GM23248 (cell line): ENCODE measurements around the gene SIK3. TPM values are rescaled to one million over a fixed set of nuclear protein-coding genes. Genes with fewer than 3 reads are reported as not detected.

Experiments used
- DNase-seq: peaks from one replicate; pipeline ENCODE4 v3.0.0-alpha.2; 2015
- H2AFZ ChIP-seq: fragments of 200-600 bp; sonication (generic); 2 replicates; pipeline ENCODE4 v1.6.1; 2016; ENCODE audit warnings: antibody characterized with exemption
- H3F3A ChIP-seq: fragments of 200-600 bp; sonication (generic); 2 replicates; pipeline ENCODE4 v1.6.1; 2016; ENCODE audit warnings: mild to moderate bottlenecking, antibody characterized with exemption, mixed run types; ENCODE audit not compliant: insufficient read depth
- H3K27ac ChIP-seq: fragments of 200-600 bp; sonication (generic); 2 replicates; pipeline ENCODE4 v1.5.1; 2016; ENCODE audit warnings: mild to moderate bottlenecking
- H3K27me3 ChIP-seq: fragments of 200-600 bp; sonication (generic); replicated peaks from 2 replicates; pipeline ENCODE4 v1.6.1; 2016; ENCODE audit warnings: mild to moderate bottlenecking; ENCODE audit not compliant: insufficient read depth
- H3K36me3 ChIP-seq: fragments of 200-600 bp; sonication (generic); 2 replicates; pipeline ENCODE4 v1.6.1; 2016; ENCODE audit warnings: low read depth, mild to moderate bottlenecking
- H3K4me1 ChIP-seq: fragments of 200-600 bp; sonication (generic); 2 replicates; pipeline ENCODE4 v1.6.1; 2016; ENCODE audit warnings: mild to moderate bottlenecking; ENCODE audit not compliant: insufficient read depth
- H3K4me2 ChIP-seq: fragments of 200-600 bp; sonication (generic); one replicate; pipeline ENCODE4 v1.6.1; 2016; ENCODE audit warnings: mild to moderate bottlenecking; ENCODE audit not compliant: unreplicated experiment
- H3K4me3 ChIP-seq: fragments of 200-600 bp; sonication (generic); 2 replicates; pipeline ENCODE4 v1.5.1; 2016; ENCODE audit warnings: mild to moderate bottlenecking
- H3K79me2 ChIP-seq: fragments of 200-600 bp; sonication (generic); 2 replicates; pipeline ENCODE4 v1.6.1; 2016; ENCODE audit warnings: mild to moderate bottlenecking; ENCODE audit not compliant: insufficient read depth
- H3K9ac ChIP-seq: fragments of 200-600 bp; sonication (generic); 2 replicates; pipeline ENCODE4 v1.6.1; 2016; ENCODE audit warnings: mild to moderate bottlenecking
- H3K9me2 ChIP-seq: fragments of 200-600 bp; sonication (generic); 2 replicates; pipeline ENCODE4 v1.6.1; 2016; ENCODE audit warnings: mixed run types, mild to moderate bottlenecking, moderate library complexity; ENCODE audit not compliant: insufficient read depth
- H3K9me3 ChIP-seq: fragments of 200-600 bp; sonication (generic); one replicate; pipeline ENCODE4 v1.6.1; 2017; ENCODE audit warnings: low read depth
- H4K20me1 ChIP-seq: fragments of 200-600 bp; sonication (generic); 2 replicates; pipeline ENCODE4 v1.6.0; 2016; ENCODE audit not compliant: insufficient read depth
- EZH2 ChIP-seq: fragments of 200-600 bp; sonication (generic); IDR thresholded peaks from 2 replicates; pipeline ENCODE4 v1.6.1; 2018; ENCODE audit warnings: antibody characterized with exemption, mild to moderate bottlenecking; ENCODE audit not compliant: insufficient read depth, poor library complexity, severe bottlenecking
- EZH2phosphoT487 ChIP-seq: fragments of 200-600 bp; sonication (generic); IDR thresholded peaks from 2 replicates; pipeline ENCODE4 v1.6.1; 2018; ENCODE audit warnings: antibody characterized with exemption, moderate library complexity, mild to moderate bottlenecking, low read depth; ENCODE audit not compliant: insufficient read depth
- WGBS, 2 experiments: methylation state at CpG; one replicate each; pipeline ENCODE4 v1.1.6; 2015 to 2017; ENCODE audit warnings: low lambda C conversion rate in 2 of 2, low coverage in 1 of 2; ENCODE audit errors: missing lambda C conversion rate in 2 of 2; 5-methylcytosine and 5-hydroxymethylcytosine counted together
- in situ Hi-C: fragments of 300-500 bp; cut with MboI; formaldehyde crosslinking; loops from 2 replicates; pipeline ENCODE4 v1.15.0; 2020
- polyA plus RNA-seq: library from polyadenylated mRNA; unstranded; fragments of >200 nt; fragmentation: Nextera tagmentation; extraction: Ambion mirVana; gene quantifications from 2 replicates; pipeline ENCODE4 v1.2.1, GENCODE V29; 2016
- total RNA-seq: library from RNA; depleted of rRNA; stranded (reverse); fragments of >200 nt; shearing (Covaris generic); gene quantifications from 2 replicates; pipeline ENCODE4 v1.2.3, GENCODE V29; 2014

The SIK3 gene
- total and polyA plus RNA-seq, 2 experiments from 2014 or later, result 4.2 to 15.5 TPM

DNA sequence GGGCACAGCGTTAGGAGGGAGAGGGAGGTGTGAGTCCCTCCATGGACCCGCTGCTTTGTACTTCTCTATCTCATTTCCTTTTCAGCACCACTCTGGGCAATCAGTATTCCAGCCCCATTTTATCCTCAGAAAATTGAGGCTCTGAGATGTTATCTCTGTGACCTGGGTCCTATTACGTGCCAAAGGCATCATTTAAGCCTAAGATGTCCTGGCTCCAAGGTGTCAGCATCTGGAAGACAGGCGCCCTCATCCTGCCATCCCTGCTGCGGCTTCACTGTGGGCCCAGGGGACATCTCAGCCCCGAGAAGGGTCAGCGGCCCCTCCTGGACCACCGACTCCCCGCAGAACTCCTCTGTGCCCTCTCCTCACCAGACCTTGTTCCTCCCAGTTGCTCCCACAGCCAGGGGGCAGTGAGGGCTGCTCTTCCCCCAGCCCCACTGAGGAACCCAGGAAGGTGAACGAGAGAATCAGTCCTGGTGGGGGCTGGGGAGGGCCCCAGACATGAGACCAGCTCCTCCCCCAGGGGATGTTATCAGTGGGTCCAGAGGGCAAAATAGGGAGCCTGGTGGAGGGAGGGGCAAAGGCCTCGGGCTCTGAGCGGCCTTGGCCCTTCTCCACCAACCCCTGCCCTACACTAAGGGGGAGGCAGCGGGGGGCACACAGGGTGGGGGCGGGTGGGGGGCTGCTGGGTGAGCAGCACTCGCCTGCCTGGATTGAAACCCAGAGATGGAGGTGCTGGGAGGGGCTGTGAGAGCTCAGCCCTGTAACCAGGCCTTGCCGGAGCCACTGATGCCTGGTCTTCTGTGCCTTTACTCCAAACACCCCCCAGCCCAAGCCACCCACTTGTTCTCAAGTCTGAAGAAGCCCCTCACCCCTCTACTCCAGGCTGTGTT lies 269.4 kb downstream of the SIK3 start:
- H3K27me3 ChIP-seq, result no peaks in the 10 kb centered on the region
- no peaks in the 10 kb centered on the region for H3K36me3 ChIP-seq
- no peak overlapping the region for H3K27ac ChIP-seq
- no peak overlapping the region for H3K9ac ChIP-seq
- no peak overlapping the region for H3K4me2 ChIP-seq
- 68 to 75% methylated on average over 12 to 16 of the region's 16 CpGs for WGBS, 2 experiments
- H3K79me2 ChIP-seq, result no peaks in the 10 kb centered on the region
- H3K9me2 ChIP-seq, result no peaks in the 10 kb centered on the region
- no peak overlapping the region for H3K4me3 ChIP-seq
- no peaks in the 10 kb centered on the region for H4K20me1 ChIP-seq
- no peaks in the 10 kb centered on the region for H3F3A ChIP-seq
- TF ChIP-seq EZH2phosphoT487 (no peak), EZH2 (no peak)
- no peak overlapping the region for H2AFZ ChIP-seq
- no peaks in the 10 kb centered on the region for H3K9me3 ChIP-seq
- in situ Hi-C loops, result no loop called here
- H3K4me1 ChIP-seq, result no peaks in the 10 kb centered on the region
- no peak for DNase-seq

DNA sequence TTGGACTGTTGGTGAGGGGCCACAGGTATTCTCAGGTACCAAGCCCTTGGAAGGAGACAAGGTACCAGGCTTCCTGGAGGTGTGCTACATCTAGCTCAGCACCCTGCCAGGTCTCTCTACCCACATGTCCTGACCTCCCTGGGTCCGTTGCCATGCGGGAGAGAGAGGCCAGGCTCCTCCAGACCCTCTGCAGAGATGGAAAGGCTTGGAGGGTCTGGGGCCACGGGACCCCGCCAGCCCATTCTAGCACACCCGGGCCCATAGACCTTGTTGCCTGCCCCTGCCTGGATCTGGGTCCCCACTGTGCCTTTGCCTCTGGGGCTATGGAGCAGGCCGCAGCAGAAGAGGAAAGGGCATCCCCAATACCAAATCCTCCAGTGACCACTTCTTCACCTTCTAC lies 270.8 kb downstream of the SIK3 start:
- Histone ChIP-seq H3K4me3 (no peak overlapping the region), H3K9me2 (no peaks in the 10 kb centered on the region), H3F3A (no peaks in the 10 kb centered on the region), H2AFZ (no peak overlapping the region), H3K9ac (no peak overlapping the region), H3K27me3 (no peaks in the 10 kb centered on the region), H3K9me3 (no peaks in the 10 kb centered on the region), H4K20me1 (no peaks in the 10 kb centered on the region), H3K27ac (no peak overlapping the region), H3K36me3 (no peaks in the 10 kb centered on the region), H3K4me1 (no peaks in the 10 kb centered on the region), H3K4me2 (no peak overlapping the region), H3K79me2 (no peaks in the 10 kb centered on the region)
- no peak for DNase-seq
- in situ Hi-C loops, result no loop called here
- TF ChIP-seq EZH2 (no peak), EZH2phosphoT487 (no peak)
- 72 to 74% methylated on average over 6 of the region's 6 CpGs for WGBS, 2 experiments

GRCh38 chr11:116826751-116827431 lies 271.3 kb downstream of the SIK3 start:
- Histone ChIP-seq H3F3A (no peaks in the 10 kb centered on the region), H3K27ac (no peak overlapping the region), H3K9ac (no peak overlapping the region), H2AFZ (no peak overlapping the region), H3K4me1 (no peaks in the 10 kb centered on the region), H3K79me2 (no peaks in the 10 kb centered on the region), H3K36me3 (no peaks in the 10 kb centered on the region), H4K20me1 (no peaks in the 10 kb centered on the region), H3K27me3 (no peaks in the 10 kb centered on the region), H3K9me3 (no peaks in the 10 kb centered on the region), H3K9me2 (no peaks in the 10 kb centered on the region), H3K4me2 (no peak overlapping the region), H3K4me3 (no peak overlapping the region)
- peak; percentile 10 for DNase-seq
- in situ Hi-C loops, result no loop called here
- TF ChIP-seq EZH2 (no peak), EZH2phosphoT487 (no peak)
- WGBS, 2 experiments, result 49 to 56% methylated on average over 9 of the region's 9 CpGs

DNA sequence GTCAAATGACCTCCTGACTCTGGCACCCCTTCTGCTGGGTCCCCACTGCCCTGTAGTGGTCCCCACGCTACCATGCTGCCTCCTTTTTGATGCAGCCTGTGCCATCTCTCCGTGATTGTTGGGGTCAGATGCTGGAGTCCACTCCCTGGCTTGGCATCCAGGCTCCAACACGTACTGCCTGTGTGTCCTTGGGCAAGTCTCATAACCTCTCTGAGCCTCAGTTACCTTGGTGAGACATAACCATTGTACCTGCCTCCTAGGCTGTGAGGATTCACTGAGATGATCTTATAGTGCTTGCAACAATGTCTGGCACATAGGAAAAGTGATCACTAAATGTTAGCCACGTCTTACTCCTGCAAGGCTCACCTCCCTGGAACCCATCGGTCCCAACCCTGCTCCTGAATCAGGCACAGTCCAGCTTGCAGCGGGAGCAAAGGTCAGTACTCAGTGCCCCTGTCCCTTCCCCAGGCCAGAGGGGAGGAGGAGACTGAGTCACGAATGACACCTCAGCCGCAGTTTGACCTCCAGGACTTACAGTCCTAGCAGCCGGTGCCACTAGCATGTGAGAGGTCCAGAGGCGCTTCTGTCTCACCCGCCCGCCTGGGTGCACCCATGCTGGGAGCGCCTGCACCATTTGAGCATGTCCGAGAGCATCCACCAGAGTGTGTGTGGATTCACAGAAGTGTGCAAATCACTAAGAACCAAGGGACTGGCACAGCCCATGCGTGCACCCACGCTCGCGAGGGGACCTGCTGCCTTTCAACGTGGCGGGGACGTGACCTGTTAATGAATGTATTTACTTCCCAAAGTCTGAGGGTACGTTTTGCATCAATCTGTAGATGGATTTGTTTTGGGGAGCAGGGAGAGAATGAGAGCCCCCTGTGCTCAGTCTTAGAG lies 272.1 kb downstream of the SIK3 start:
- Histone ChIP-seq H3K9me2 (no peaks in the 10 kb centered on the region), H3K27me3 (no peaks in the 10 kb centered on the region), H3F3A (no peaks in the 10 kb centered on the region), H3K9ac (no peak overlapping the region), H3K4me1 (no peaks in the 10 kb centered on the region), H3K27ac (no peak overlapping the region), H2AFZ (no peak overlapping the region), H4K20me1 (no peaks in the 10 kb centered on the region), H3K4me3 (no peak overlapping the region), H3K79me2 (no peaks in the 10 kb centered on the region), H3K9me3 (no peaks in the 10 kb centered on the region), H3K4me2 (no peak overlapping the region), H3K36me3 (no peaks in the 10 kb centered on the region)
- no peak for DNase-seq
- no peak for TF ChIP-seq EZH2phosphoT487
- no peak for TF ChIP-seq EZH2
- in situ Hi-C loops, result no loop called here
- WGBS, 2 experiments, result 78 to 80% methylated on average over 22 of the region's 22 CpGs
